Mesenteric fat pad (tissue), 1 donor: ENCODE data around the gene RASL12. TPM values are rescaled to one million over a fixed set of nuclear protein-coding genes. Genes with fewer than 3 reads are reported as not detected.
"Not testable (repeated sequence)": the region's sequence is repeated elsewhere in the genome, so short reads cannot be mapped to it uniquely, and the experiment has no call there.

Experiments
- DNase-seq: peaks from one replicate; pipeline ENCODE4 v3.0.0-alpha.2; 2020; ENCODE audit warnings: low spot score
- total RNA-seq: library from RNA; stranded (reverse); fragmentation: NEBNext Ultra II Directional; extraction: Animal tissue kit (Norgen Biotek cat#: 25700); gene quantifications from one replicate; pipeline ENCODE4 v1.2.1, GENCODE V29; 2021
- donor health status: DM: yes; HTN: yes; CAD: no.

Gene RASL12
- total RNA-seq, 1 donor from 2014 or later, result 4.7 TPM

GRCh38 chr15:65076486-65077290, 8.9 kb upstream of the RASL12 start, which contains the start of gene KBTBD13:
Gene KBTBD13, plus strand, starts transcription at chr15:65076746. Its CDS starts 70 bp downstream, at chr15:65076816.
- DNase-seq, result no peak

DNA sequence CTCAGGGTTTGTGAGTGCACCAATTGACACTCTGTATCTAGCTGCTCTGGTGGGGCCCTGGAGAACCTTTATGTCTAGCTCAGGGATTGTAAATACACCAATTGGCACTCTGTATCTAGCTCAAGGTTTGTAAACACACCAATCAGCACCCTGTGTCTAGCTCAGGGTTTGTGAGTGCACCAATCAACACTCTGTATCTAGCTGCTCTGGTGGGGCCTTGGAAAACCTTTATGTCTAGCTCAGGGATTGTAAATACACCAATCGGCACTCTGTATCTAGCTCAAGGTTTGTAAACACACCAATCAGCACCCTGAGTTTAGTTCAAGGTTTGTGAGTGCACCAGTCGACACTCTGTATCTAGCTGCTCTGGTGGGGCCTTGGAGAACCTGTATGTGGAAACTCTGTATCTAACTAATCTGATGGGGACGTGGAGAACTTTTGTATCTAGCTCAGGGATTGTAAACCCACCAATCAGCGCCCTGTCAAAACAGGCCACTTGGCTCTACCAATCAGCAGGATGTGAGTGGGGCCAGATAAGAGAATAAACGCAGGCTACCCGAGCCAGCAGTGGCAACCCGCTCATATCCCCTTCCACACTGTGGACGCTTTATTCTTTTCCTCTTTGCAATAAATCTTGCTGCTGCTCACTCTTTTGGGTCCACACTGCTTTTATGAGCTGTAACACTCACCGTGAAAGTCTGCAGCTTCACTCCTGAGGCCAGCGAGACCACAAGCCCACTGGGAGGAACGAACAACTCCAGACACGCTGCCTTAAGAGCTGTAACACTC, 8.0 kb upstream of the RASL12 start:
- DNase-seq, result not testable (repeated sequence)

- not testable (repeated sequence) for DNase-seq
Measured at GRCh38 chr15:65074946-65075345, 7.2 kb upstream of the RASL12 start.

- no peak for DNase-seq
Measured at GRCh38 chr15:65072617-65073016, 4.8 kb upstream of the RASL12 start.

DNA sequence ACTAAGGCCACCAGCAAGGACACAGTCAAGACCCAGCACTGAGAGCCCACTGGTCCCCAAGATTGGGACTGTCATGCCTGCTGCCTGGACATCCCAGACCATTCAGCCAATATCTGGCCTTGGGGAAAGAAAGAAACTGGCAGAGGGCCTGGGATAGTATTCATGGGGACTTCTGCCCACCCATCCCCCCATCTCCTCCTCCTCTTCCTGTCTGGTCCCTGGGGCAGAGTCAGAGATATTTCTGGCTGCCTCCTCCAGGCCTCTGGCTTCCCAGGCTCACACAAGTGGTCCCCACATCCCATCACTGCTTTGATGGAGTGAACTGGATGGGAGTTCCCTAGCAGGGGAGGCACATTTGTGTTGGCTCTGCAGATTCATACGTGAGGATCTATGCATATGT, 4.2 kb upstream of the RASL12 start:
- no peak for DNase-seq

DNA sequence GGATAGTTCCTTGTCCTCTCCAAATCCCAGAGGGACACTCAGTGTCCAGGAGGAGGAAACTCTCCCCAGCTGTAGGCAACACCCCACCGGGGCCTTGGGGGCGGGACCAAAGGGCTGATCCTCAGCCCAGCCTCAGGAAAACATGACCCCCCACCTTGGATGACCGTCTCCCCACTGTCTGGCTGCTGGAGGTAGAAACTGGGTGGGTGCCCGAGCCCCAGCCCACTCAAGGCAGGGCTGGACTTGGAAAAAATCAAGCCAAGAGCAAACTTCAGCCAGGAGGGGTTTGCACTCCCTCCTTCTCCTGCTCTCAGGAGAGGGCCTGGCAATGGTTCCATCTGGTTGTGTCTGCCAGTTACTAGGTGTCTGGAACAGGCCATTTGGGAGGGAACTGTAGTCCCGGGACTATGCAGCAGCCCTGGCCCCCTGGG, 3.6 kb upstream of the RASL12 start:
- DNase-seq, result no peak

GRCh38 chr15:65069779-65070546, 2.2 kb upstream of the RASL12 start:
- no peak for DNase-seq

DNA sequence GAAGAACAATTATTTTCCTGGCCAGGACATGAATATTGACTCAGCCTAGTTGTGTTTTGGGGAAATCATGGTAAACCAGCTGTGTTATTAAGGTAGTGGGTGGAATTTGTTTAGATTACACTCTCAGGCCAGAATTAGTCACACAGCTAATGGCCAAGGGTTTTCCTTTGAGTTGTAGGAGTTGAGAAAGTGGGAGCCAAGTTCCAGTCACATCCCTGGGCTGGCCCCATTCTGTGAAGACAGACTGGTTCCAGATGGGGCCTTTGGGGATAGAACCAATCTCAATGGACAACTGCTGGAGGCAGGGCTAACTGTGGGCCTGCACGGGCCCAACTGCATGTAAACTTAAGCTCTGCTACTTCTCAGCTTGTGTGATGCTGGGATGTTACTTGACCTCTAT, 1.4 kb upstream of the RASL12 start:
- no peak for DNase-seq

GRCh38 chr15:65068403-65068788, 605 bp upstream of the RASL12 start:
- DNase-seq, result no peak

DNA sequence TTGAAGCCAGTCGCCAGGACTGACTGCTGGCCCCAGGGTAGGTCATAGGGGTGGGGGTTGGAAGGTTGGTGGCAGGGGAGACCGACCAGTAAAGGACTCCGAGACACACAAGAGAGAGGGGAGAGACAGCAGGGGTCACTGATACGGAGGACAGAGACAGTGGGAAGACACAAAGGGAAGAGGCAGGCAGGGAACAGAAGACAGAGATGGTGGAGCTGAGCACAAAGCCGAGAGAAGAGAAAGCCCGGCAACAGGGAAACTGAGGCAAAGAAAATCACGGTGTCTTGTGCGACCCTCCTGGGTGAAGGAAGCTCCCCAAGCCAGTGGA, 510 bp downstream of the RASL12 start:
- no peak for DNase-seq

- no peak for DNase-seq
Measured at GRCh38 chr15:65066635-65067316, 1.0 kb downstream of the RASL12 start.

- DNase-seq, result no peak
Measured at GRCh38 chr15:65066001-65066634, 1.7 kb downstream of the RASL12 start.

DNA sequence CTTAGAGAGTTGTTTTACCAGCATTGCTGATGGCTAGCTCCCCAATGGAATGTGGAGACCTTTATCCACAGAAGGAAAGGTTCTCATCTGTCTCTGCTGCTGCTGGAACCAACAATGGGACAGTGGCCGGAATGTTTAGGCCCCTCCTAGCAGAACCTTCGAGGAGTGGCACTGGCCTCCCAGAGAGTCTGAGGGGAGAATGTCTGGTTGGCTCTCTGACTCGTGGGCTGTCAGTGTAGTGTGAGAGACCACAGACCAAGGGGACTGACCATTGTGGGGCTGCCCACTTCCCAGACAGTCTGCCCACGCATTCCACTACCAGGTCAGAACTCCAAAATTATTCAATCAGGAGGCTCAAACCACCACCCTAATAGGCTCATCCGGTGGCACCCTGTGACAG, 5.1 kb downstream of the RASL12 start:
- DNase-seq, result no peak

- DNase-seq, result no peak
Measured at GRCh38 chr15:65062061-65062460, 5.7 kb downstream of the RASL12 start.

DNA sequence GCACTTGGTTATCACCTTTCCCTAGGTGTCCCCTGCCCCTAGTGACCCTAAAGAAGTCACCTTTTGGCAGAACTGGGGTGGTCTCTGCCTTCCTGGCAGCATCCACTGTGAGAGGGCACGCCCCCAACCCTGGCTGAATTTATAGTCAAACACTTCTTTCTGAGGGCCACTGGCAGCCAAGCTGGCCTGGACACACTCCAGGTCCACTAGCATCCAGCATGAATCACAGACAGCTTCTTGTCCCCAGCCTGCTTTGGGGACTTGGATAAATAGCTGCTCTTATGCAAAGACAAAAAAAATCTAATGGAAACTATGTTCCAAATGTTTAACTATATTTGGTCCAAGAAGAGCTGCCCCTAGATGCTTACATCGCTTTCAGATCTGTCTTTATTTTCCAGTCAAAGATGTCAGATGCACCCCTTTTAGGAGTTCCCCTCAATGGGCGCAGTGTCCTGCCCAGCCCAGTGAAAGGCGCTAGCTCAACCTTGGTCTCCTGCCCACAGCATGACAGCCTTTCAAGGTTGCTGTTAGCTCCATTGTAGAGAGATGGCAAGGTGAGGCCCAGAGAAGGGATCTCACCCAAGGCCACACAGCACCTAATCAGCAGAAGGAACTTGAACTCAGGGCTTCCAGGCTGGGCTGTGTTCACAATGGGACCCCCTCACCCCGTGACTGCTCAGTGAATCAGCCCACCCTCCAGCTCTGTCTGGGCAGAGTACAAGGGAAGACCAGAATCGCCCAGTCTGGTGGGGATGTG, 7.0 kb downstream of the RASL12 start:
- DNase-seq, result no peak

- no peak for DNase-seq
Measured at GRCh38 chr15:65059931-65060596, 7.7 kb downstream of the RASL12 start.

DNA sequence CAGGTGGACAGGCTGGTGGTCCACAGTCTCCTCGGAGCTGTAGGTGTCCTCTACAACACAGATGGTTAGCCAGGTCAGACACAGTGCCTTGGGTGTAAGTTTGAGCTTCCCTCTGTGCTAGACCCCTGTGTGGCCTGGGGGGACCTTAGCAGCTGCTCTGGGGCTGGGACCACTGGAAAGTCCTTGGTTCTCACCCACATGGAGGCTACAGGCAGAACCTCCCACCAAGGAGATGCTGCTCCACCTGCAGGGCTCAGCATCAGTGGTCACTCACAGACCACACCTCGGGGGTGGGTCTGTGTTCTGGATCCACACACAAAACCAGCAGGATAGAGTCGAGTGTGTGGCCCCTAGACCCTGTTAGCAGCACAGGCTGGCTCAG, 8.4 kb downstream of the RASL12 start:
- no peak for DNase-seq

GRCh38 chr15:65058394-65059368, 9.1 kb downstream of the RASL12 start:
- no peak for DNase-seq
